Esophagus (tissue), 2 donors: ENCODE results near the gene FCN2. TPM values are rescaled to one million over a fixed set of nuclear protein-coding genes. Genes with fewer than 3 reads are reported as not detected.

ENCODE experiments used
- H3K27ac ChIP-seq, 2 donors: one replicate each; pipeline ENCODE4 v1.5.1; 2013; ENCODE audit warnings: low read depth in 2 of 2, mild to moderate bottlenecking in 2 of 2, inconsistent platforms in 1 of 2, low read length in 1 of 2, moderate library complexity in 1 of 2
- H3K27me3 ChIP-seq, 2 donors: one replicate each; pipeline ENCODE4 v1.6.1; 2013; ENCODE audit warnings: low read length in 2 of 2, control low read depth in 1 of 2, mild to moderate bottlenecking in 1 of 2; ENCODE audit not compliant: insufficient read depth in 2 of 2, control insufficient read depth in 1 of 2
- H3K36me3 ChIP-seq, 2 donors: one replicate each; pipeline ENCODE4 v1.6.1; 2013; ENCODE audit warnings: low read length in 1 of 2; ENCODE audit not compliant: control insufficient read depth in 2 of 2, insufficient read depth in 2 of 2
- H3K4me1 ChIP-seq, 2 donors: one replicate each; pipeline ENCODE4 v1.6.1; 2013; ENCODE audit warnings: low read length in 1 of 2; ENCODE audit not compliant: control insufficient read depth in 2 of 2, insufficient read depth in 2 of 2
- H3K4me3 ChIP-seq, 2 donors: one replicate each; pipeline ENCODE4 v1.5.1; 2013; ENCODE audit warnings: low read length in 2 of 2, mild to moderate bottlenecking in 2 of 2, low read depth in 1 of 2, moderate library complexity in 1 of 2
- H3K9me3 ChIP-seq, 2 donors: one replicate each; pipeline ENCODE4 v1.6.1; 2013; ENCODE audit warnings: mild to moderate bottlenecking in 2 of 2, low read depth in 1 of 2, low read length in 1 of 2, moderate library complexity in 1 of 2; ENCODE audit not compliant: control insufficient read depth in 2 of 2, insufficient read depth in 1 of 2
- WGBS, 2 donors: extraction: QIAGEN DNeasy Blood & Tissue Kit; methylation state at CpG; one replicate each; pipeline ENCODE4 v1.1.7; 2013; 5-methylcytosine and 5-hydroxymethylcytosine counted together
- polyA plus RNA-seq, 2 donors: library from polyadenylated mRNA; stranded (reverse); fragments of 200-250 nt; gene quantifications; one replicate each; pipeline ENCODE4 v1.2.3, GENCODE V29; 2013
- donor health status: healthy with polysubstance abuse.
- donor health status: Bipolar disorder and iron deficiency.

Gene FCN2
- polyA plus RNA-seq, 2 donors = 0.04 to 0.16 TPM

DNA sequence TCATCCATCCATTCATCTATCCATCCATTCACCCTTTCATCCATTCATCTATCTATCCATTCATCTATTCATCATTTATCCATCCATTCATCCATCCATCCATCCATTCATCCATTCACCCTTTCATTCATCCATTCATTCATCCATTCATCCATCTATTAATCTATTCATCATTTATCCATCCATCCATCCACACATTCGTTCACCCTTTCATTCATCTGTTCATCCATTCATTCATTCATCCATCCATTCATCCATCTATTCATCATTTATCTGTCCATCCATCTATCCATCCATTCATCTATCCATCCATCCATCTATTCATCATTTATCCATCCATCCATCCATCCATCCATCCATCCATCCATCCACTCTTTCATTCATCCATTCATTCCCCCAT, 33.9 kb upstream of the FCN2 start:
- Histone ChIP-seq H3K4me1 (no peaks in the 10 kb centered on the region), H3K4me3 (no peak overlapping the region), H3K27me3 (no peaks in the 10 kb centered on the region), H3K36me3 (no peaks in the 10 kb centered on the region), H3K27ac (no peak overlapping the region), H3K9me3 (peaks cover 0 to 19% of the 10 kb centered on the region in 2 donors)
- WGBS, 2 donors = 65 to 73% methylated on average over 1 of the region's 1 CpG

DNA sequence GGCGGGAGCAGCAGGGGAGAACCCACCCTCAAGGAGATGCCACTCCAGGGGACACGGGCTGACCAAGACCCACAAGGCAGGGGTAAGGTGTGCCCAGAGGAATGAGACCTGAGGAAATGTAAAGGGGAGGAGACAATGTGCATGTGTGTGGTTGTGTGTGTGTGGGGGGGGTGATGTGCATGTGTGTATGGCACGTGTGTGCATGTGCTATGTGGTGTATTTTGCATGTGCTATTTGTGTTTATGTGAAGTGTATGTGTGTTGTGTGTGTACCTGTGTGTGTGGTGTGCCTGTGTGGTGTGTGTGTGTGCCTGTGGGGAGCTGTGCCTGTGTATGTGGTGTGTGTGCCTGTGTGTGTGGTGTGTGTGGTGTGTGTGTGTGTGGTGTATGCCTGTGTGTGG, 33.5 kb upstream of the FCN2 start:
- WGBS, 2 donors = 81 to 85% methylated on average over 3 of the region's 3 CpGs
- no peaks in the 10 kb centered on the region for H3K27me3 ChIP-seq
- no peaks in the 10 kb centered on the region for H3K36me3 ChIP-seq
- no peaks in the 10 kb centered on the region for H3K4me1 ChIP-seq
- H3K27ac ChIP-seq = no peak overlapping the region
- H3K9me3 ChIP-seq = peaks cover 0 to 24% of the 10 kb centered on the region in 2 donors
- no peak overlapping the region for H3K4me3 ChIP-seq

DNA sequence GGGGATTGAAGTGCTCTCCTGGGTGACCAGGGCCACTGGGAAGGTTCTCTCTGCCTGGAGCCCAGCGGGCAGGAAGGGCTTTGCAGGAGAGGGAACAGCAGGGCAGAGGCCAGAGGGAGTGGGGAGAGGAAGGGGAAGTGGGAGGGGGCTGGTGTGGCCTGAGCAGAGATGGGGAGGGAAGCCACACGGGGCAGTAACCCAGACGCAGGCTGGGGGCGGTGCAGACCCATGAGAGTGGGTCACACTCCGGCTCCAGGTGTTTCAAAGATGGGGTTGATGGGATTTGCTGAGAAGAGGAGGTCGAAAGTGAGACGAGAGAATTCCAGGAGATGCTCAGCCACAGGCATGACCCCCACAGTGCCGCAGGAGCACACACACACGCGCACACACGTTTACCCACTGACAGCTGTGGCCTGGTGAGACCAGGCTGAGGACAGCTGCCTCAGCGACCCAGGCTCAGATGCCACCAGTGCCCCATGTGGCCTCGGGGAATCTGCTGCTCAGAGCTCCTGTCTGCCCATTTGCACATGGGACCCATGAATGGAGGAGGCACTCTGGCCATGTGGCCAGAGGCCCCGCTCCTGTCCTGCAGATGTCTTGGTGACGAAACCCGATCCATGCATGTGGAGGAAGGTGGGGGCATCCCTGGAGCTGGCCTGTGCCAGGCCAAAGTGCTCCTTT, 32.7 kb upstream of the FCN2 start:
- no peaks in the 10 kb centered on the region for H3K27me3 ChIP-seq
- H3K4me3 ChIP-seq = no peak overlapping the region
- peaks cover 0 to 24% of the 10 kb centered on the region in 2 donors for H3K9me3 ChIP-seq
- no peaks in the 10 kb centered on the region for H3K36me3 ChIP-seq
- no peaks in the 10 kb centered on the region for H3K4me1 ChIP-seq
- H3K27ac ChIP-seq = no peak overlapping the region
- 71 to 72% methylated on average over 16 of the region's 16 CpGs for WGBS, 2 donors

DNA sequence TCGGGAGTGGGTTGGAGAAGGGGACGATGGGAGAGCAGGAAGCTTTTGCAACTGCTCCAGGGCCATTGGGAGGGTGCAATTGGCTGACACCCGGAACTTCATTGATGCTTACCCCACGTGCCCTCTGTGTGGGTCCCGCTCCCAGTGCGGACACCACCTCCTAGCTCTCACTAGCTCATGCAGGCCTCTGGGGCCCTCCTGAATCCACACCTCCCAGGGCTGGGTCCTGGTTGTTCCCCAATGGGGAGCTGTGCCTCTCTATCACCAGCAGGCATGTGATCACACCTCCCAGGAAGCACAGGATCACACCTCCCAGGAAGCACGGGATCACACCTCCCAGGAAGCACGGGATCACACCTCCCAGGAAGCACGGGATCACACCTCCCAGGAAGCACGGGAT, 32.1 kb upstream of the FCN2 start:
- Histone ChIP-seq H3K4me1 (no peaks in the 10 kb centered on the region), H3K36me3 (no peaks in the 10 kb centered on the region), H3K4me3 (no peak overlapping the region), H3K27me3 (no peaks in the 10 kb centered on the region), H3K9me3 (peaks cover 0 to 24% of the 10 kb centered on the region in 2 donors), H3K27ac (no peak overlapping the region)
- WGBS, 2 donors = 87% methylated on average over 8 to 10 of the region's 10 CpGs

DNA sequence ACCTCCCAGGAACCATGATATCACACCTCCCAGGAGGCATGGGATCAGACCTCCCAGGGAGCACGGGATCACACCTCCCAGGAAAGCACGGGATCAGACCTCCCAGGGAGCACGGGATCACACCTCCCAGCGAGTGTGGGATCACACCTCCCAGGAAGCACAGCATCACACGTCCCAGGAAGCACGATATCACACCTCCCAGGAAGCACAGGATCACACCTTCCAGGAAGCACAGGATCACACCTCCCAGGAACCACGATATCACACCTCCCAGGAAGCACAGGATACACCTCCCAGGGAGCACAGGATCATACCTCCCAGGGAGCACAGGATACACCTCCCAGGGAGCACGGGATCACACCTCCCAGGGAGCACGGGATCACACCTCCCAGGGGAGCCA, 30.0 kb upstream of the FCN2 start:
- Histone ChIP-seq H3K4me1 (no peaks in the 10 kb centered on the region), H3K27ac (no peak overlapping the region), H3K36me3 (no peaks in the 10 kb centered on the region), H3K4me3 (no peak overlapping the region), H3K9me3 (peaks cover 0 to 24% of the 10 kb centered on the region in 2 donors), H3K27me3 (no peaks in the 10 kb centered on the region)
- WGBS, 2 donors = 91 to 92% methylated on average over 8 to 9 of the region's 9 CpGs

DNA sequence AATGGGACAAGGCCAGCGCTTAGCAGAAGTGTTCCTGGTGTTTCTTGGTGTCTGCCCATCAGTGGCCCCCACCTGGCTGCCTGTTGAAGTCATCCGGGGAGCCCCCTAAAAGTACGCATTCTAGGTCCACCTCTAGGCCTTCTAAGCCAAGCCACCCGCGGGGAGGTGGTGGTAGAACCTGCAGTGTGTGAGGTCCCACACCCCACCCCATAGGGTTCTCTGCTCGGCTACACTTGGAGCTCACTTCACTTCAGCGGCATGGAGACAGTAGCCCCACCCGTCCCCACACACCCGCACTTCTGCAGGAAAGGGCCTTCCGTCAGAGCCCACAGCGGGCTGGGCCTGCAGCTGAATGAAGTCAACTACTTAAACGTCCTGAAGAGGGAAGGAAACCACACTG, 29.6 kb upstream of the FCN2 start:
- Histone ChIP-seq H3K4me1 (no peaks in the 10 kb centered on the region), H3K36me3 (no peaks in the 10 kb centered on the region), H3K27ac (no peak overlapping the region), H3K9me3 (peaks cover 0 to 24% of the 10 kb centered on the region in 2 donors), H3K4me3 (no peak overlapping the region), H3K27me3 (no peaks in the 10 kb centered on the region)
- 84 to 86% methylated on average over 12 of the region's 12 CpGs for WGBS, 2 donors

DNA sequence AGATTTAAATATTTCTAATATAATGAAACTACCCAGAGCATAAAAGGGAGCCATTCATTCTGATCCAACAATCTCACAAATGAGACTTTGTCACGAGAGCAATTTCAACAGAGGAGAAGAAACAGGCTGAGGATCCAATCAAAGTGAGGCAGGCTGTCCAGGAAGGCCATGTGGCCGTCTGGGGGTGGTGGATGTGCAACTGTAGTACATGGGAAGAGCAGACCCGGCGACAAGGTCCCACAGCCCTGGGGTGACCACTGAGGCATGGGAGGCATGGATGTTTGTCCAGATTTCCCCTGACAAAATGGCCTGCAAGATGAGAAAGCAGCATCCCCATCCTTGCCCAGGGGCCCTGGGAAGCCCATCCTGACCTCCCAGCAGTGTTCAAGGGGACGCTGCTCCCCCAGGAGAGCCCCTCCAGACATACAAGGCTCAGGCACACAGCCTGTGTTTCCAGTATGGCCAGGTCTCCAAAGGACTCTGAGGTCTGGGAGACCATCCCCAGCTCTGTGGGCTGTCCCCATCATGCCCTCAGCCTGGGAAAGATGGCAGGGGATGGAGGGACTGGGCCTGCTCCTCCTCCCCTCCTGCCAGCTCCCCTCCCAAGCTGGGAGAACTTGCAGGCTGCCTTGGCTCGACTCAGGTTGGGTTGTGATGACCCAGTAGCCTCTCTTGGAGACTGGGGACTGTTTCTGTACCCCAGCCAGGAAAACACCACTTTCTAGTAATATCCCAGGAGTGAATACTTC, 27.5 kb upstream of the FCN2 start:
- no peaks in the 10 kb centered on the region for H3K4me1 ChIP-seq
- H3K4me3 ChIP-seq = no peak overlapping the region
- H3K27me3 ChIP-seq = no peaks in the 10 kb centered on the region
- no peak overlapping the region for H3K27ac ChIP-seq
- H3K9me3 ChIP-seq = peaks cover 0 to 22% of the 10 kb centered on the region in 2 donors
- 65 to 66% methylated on average over 6 of the region's 6 CpGs for whole genome bisulfite sequencing, 2 donors
- H3K36me3 ChIP-seq = no peaks in the 10 kb centered on the region

DNA sequence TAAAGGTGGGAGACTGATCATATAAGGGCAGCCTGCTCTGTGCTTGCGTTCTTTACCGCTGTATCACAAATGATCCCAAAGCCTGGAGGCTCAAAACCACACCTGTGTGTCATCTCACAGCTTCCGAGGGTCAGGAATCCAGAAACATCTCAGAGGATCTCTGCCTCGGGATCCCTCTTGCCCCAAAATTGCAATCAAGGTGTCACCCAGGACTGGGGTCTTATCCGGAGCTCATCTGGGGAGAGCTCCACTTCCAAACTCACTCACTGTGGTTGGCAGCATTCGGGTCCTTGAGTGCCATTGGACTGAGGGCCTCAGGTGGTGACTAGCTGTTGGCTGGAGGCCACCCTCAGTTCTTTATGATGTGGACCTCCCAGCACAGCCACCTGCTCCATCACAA, 26.7 kb upstream of the FCN2 start:
- H3K9me3 ChIP-seq = peaks cover 0 to 22% of the 10 kb centered on the region in 2 donors
- no peaks in the 10 kb centered on the region for H3K27me3 ChIP-seq
- no peak overlapping the region for H3K27ac ChIP-seq
- 76 to 80% methylated on average over 6 of the region's 6 CpGs for WGBS, 2 donors
- no peaks in the 10 kb centered on the region for H3K36me3 ChIP-seq
- no peaks in the 10 kb centered on the region for H3K4me1 ChIP-seq
- H3K4me3 ChIP-seq = no peak overlapping the region

DNA sequence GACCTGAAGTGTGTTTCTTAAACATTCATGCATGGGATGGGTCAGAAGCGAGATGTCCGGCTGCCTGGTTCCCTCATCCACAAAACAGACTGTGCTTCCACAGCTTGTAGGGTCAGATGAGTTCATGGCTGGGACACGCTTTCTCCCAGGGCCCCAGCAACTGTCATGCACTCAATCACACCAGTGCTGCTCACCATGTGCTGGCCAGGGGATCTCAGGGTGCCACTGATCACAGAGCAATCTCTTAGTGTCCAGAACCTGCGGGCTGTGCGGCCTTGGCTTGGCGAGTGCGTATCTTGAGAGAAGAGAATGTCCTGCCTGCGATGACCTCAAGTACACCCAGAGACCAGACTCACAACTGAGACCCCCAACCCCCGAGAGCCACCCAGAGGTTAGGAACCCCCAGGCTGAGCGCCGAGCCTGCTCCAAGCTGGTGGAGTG, 26.0 kb upstream of the FCN2 start:
- H3K27ac ChIP-seq = no peak overlapping the region
- peaks cover 0 to 22% of the 10 kb centered on the region in 2 donors for H3K9me3 ChIP-seq
- H3K4me1 ChIP-seq = no peaks in the 10 kb centered on the region
- 87 to 92% methylated on average over 11 of the region's 11 CpGs for WGBS, 2 donors
- H3K36me3 ChIP-seq = no peaks in the 10 kb centered on the region
- no peak overlapping the region for H3K4me3 ChIP-seq
- no peaks in the 10 kb centered on the region for H3K27me3 ChIP-seq
